DMS 273 treated with DMSO at 0.1 percent for 48 hours (cell line): ENCODE measurements around the gene TBX2.
"Not testable (repeated sequence)": the region's sequence is repeated elsewhere in the genome, so short reads cannot be mapped to it uniquely, and the experiment has no call there.

ENCODE experiments used
- DNase-seq: peaks from one replicate; lab custom pipeline; 2025; lab: John Stamatoyannopoulos, UW

TBX2 gene

GRCh38 chr17:61414141-61414935, 14.7 kb downstream of the TBX2 start:
- no peak for DNase-seq

DNA sequence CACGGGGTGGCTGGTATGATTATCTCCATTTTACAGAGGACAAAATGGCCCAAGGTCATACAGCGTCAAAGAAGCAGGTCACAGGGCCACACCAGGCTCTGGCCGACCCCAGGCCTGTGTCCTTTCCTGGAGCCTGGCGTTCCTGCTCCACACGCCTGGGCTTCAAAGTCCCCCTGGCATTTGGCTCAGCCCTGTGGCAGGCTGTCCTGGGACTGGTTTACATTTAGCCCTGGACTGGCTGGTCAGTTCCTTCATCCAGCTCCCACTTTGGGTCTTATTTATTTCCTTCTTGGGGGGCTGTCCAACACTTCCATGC, 15.3 kb downstream of the TBX2 start:
- DNase-seq = no peak

GRCh38 chr17:61415374-61416210, 15.9 kb downstream of the TBX2 start:
- DNase-seq = no peak

DNA sequence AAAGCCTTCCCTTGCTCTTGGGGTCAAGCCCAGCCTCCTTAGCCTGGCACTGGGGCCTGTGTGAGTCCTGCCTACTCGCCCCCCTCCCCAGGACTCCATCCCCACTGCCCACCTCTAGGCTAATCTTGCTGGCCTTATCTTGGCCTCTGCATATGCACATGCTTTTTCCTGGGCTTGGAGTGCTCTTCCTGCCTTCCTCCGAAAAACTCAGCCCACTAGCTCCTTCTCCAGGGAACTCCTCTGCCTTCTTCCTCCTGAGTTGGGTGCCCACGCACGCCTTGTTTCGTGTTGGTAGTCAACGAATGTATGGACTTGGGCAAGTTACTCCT, 16.5 kb downstream of the TBX2 start:
- no peak for DNase-seq

DNA sequence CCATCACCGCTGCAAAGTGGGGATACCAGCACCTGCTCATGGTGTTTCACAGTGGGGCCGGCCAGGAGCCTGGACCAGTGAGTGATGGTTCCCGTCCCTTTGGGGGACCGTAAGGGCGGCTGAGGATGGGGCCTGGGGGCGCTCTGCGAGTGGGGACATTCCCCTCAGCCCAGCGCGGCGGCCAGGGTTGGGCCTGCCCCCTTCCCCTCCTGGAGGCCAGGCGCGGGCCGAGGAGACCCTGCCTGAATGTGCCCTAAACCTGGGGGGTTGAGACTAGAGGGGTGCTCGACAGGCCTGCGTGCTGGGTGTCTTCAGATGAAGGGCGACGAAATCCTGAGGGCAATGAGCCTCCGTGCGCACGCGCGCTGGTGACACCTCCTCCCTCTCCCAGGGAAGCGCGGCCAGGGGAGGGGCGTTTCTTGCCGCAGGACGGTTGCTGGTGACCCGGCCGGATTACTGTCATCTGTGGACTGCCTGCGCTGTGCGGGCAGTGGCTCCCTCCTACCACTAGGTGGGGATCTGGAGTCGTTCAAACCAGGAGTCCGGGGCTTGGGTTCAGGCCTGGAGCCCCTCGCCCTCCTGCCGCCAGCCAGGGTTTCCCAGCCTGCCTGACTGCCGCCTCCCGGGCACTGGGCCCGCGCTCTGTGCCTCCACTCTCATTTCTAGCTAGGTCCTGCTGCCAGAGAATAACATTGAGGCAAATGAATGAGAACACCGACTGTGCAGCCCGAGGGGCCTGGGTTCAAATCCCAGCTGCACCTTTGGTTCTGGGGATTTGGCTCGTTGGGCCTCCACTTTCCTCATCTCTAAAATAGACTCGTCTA, 17.1 kb downstream of the TBX2 start:
- peak; percentile 48 for DNase-seq

GRCh38 chr17:61418449-61418848, 18.8 kb downstream of the TBX2 start:
- no peak for DNase-seq

- no peak for DNase-seq
Observed at GRCh38 chr17:61419496-61420046, 19.9 kb downstream of the TBX2 start.

DNA sequence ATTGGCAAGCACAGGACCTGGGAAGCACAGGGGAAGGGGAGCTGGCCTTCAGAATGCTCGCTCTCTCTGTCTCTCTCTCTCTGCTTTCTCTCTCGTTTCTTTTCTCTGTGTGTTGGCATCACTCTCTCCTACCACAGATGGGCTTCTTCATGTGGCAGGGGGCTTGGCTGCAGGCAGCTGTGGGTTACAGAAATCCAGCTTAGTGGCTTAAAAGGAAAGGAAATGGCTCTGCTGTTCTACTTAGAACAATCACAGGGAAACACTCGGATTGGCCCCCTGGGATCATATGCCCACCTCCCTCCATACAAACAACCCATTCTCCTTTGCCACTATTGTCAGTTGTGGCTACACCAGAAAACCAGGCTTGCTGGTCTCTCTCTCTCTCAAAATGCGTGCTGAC, 20.4 kb downstream of the TBX2 start:
- DNase-seq = no peak

DNA sequence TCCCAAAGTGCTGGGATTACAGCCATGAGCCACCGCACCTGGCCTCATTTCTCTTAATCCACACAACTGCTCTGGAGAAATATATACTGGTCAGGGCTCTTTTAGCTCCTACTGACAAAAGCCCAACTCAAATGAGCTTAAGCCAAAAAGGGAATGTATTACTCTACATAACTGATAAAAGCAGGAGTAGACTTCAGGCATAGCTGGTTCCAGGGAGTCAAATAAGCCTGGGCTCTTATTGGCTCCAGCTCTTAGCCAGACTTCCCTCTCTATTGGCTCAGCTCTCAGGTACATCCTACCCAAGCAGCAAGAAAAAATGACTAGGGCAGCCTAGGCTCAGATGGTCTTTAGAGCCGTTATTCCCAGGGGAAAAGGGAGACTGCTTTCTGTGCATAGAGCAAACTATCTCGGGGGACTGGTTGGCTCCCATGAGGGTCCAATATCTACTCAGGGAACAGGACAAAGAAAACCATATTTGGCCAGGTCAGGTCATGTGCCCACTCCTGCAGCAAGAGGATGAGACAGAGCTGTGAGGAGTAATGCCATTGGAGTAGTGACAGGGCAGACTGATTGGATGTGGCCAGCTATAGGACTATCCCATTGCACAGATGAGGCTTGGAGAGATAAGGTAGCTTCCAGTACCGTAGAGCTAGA, 21.2 kb downstream of the TBX2 start:
- DNase-seq = no peak

GRCh38 chr17:61421460-61421859, 21.8 kb downstream of the TBX2 start:
- no peak for DNase-seq

DNA sequence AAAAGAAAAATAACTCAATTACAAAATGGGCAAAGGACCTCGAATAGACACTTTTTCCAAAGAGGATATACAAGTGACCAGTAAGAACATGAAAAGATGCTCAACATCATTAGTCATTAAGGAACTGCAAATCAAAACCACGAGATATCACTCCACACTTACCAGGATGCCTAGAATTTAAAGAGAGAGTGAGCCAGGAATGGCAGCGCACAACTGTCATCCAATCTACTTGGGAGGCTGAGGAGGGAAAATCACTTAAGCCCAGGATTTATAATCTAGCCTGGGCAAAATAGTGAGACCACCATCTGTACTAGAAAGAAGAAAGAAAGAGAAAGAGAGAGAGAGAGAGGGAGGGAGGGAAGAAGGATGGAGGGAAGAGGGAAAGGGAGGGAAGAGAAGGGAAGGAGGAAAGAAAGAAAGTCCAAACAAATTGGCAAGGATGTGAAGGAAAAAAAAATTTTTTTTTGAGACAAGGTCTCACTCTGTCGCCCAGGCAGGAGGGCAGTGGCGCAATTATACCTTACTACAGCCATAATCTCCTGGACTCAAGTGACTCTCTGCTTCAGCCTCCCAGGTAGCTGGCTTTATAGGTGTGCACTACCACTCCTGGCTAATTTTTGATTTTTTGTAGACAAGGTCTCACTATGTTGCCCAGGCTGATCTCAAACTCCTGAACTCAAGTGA, 22.6 kb downstream of the TBX2 start:
- no peak for DNase-seq

GRCh38 chr17:61422869-61423268, 23.2 kb downstream of the TBX2 start:
- no peak for DNase-seq

- DNase-seq = no peak
Observed at GRCh38 chr17:61423967-61424649, 24.5 kb downstream of the TBX2 start.

DNA sequence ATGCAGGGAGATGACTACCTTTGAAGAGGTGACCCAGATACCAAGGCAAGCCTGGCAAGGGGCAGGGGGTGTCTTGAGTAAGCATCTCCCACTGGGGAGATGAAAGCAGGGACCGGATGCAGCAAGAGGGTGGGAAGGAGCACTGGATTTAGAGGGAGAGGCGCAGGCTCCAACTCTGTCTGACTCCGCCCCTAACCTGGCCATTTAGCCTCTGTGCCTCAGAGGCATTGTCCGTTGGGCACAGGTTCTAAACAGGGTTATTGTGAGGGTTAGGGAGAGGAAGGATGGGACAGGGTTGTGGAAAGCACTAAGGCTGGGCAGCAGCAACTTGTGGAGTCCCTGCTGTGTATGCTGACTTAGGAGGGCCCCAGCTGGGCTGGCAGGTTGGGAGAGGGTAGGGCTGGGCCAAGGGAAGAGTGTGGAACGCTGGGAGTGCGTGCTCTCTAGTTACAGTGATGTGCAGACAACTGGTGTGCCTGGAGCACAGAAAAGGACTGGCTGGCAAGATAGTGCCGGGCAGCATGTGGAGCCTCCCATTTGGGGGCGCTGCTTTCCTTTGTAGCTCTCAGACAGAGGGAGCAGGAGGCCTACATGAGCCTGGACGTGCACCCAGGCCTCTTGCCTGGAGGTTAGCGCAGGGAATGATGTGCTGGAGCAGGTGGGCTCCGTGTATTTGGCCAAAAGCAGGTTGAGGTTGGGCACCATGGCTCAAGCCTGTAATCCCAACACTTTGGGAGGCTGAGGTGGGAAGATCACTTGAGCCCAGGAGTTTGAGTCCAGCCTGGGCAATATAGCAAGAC, 26.2 kb downstream of the TBX2 start:
- no peak for DNase-seq

DNA sequence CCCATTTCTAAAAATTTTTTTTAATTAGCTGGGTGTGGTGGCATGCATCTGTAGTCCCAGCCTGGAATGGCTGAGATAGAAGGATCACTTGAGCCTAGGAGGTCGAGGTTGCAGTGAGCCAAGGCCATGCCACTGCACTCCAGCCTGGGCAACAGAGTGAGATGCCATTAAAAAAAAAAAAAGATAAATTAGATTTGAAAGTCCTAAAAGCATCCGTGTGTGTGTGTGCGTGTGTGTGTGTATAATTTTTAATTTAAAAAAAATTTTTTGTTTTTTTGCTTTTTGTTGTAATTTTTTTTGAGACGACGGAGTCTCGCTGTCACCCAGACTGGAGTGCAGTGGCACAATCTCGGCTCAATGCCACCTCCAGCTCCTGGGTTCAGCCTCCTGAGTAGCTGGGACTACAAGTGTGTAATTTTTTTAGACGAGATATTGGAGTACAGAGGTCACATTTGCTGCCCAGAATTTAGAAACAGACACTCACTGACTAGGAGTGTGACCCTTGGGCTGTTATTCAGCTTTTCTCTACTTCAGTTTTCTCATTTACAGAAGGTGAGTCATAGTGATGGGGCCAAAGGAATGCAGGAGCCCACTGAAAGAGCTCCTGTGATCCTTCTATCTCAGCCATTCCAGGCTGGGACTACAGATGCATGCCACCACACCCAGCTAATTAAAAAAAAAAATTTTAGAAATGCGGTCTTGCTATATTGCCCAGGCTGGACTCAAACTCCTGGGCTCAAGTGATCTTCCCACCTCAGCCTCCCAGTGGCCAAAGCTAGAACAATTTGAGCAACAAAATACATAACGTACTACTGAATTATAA, 27.1 kb downstream of the TBX2 start:
- DNase-seq = no peak

- DNase-seq = no peak
Observed at GRCh38 chr17:61427567-61427966, 27.9 kb downstream of the TBX2 start.

GRCh38 chr17:61429274-61429673, 29.6 kb downstream of the TBX2 start:
- DNase-seq = no peak

DNA sequence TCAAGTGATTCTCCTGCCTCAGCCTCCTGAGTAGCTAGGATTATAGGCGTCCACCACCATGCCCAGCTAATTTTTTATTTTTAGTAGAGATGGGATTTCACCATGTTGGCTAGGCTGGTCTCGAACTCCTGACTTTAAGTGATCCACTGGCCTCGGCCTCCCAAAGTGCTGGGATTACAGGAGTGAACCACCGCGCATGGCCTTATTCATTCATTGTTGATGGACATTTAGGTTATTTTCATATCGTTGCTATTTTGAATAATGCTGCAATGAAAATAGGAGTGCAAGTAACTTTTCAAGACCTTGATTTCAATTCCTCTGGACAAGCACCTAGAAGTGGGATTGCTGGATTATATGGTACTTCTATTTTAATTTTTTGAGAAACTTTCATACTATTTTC, 30.2 kb downstream of the TBX2 start:
- not testable (repeated sequence) for DNase-seq
